HG03175 (cell line): ENCODE measurements around the gene PAM16.

Experiments used
- ATAC-seq: cut with Tn5 transposase; IDR thresholded peaks from one replicate; pipeline ENCODE4 v1.9.1; 2021; ENCODE audit warnings: mild to moderate bottlenecking, moderate library complexity; ENCODE audit not compliant: unreplicated experiment

The PAM16 gene

DNA sequence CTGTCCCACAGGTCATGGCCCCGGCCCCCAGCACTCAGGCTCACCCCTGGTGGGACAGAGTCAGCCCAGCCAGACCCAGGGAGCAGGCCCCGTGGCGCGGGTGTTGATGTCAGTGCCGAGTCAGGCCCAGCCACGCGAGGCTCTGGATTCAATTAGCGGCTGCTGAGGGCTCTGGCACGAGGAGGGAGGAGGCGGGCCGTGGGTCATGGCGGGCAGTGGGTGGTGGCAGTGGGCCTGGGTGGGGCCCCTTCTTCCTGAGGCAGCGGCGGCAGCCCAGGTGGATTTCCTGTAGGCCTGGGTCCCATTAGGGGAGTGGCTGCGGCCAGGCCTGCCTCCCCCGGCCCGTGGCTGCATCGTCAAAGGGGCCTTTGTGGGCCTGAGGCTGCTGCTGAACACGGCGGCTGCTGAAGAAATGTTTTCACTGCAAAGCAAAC is 33.4 kb upstream of the PAM16 start:
- ATAC-seq = no peak

DNA sequence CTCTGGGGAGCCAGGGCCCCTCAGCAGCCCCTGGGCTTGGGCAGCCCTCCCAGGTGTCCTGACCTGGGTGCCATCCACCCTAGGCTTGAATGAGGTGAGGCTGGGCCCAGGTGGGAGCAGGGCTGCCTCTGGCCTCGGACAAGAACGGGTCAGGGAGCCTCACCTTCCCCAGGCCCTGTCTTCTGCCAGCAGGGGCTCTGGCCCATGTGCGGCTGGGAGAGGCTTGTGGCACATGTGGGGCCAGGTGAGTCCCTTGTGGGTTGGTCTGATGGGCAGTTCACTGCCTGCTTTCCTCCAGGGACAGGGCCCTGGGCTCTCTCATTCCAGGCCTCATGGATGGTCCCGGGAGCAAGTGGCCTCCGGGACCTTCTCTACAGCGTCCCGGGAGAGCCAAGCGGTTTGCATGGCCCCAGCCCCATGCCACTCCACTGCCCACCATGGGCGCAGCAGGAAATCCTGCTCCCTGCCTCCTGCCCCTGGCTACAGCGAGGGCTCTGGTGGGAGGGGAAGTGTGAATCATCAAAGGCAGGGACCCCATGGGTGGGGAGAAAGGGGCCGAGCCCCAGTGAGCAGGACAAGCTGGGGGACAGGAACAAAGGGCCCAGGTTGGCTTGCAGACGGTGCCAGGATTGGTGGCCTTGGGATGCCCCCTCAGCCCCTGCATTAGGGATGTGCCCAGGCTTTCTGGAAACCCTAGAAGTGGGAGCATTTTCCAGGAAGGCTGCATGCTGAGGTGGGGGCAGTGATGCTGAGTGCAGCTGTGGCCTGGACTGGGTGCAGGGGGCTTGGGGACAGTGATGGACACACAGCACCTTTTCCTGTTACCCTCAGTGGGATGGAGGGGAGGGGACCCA is 32.7 kb upstream of the PAM16 start:
- ATAC-seq = no peak

DNA sequence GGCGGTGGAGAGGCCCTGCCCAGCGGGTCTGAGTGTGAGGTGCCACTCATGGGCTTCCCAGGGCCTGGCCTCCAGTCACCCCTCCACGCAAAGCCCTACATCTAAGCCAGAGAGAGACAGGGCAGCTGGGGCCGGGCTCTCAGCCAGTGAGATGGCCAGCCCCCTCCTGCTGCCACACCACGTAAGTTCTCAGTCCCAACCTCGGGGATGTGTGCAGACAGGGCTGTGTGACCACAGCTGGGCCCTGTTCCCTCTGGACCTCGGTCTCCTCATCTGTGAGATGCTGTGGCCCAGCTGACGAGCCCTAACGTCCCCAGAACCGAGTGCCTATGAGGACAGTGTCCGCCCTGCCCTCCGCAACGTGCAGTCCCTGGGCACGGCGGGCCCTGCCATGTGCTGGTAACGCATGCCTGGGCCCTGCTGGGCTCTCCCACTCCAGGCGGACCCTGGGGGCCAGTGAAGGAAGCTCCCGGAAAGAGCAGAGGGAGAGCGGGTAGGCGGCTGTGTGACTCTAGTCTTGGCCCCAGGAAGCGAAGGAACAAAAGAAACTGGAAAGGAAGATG is 31.8 kb upstream of the PAM16 start:
- ATAC-seq = no peak

DNA sequence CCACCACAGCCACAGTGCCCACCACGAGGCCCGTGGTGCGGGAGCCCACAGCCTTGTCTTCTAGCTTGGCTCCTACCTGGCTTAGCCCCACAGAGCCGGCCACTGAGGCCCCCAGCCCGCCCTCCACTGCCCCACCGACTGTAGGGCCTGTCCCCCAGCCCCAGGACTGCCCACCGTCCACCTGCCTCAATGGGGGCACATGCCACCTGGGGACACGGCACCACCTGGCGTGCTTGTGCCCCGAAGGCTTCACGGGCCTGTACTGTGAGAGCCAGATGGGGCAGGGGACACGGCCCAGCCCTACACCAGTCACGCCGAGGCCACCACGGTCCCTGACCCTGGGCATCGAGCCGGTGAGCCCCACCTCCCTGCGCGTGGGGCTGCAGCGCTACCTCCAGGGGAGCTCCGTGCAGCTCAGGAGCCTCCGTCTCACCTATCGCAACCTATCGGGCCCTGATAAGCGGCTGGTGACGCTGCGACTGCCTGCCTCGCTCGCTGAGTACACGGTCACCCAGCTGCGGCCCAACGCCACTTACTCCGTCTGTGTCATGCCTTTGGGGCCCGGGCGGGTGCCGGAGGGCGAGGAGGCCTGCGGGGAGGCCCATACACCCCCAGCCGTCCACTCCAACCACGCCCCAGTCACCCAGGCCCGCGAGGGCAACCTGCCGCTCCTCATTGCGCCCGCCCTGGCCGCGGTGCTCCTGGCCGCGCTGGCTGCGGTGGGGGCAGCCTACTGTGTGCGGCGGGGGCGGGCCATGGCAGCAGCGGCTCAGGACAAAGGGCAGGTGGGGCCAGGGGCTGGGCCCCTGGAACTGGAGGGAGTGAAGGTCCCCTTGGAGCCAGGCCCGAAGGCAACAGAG is 31.0 kb upstream of the PAM16 start:
- ATAC-seq = no peak

DNA sequence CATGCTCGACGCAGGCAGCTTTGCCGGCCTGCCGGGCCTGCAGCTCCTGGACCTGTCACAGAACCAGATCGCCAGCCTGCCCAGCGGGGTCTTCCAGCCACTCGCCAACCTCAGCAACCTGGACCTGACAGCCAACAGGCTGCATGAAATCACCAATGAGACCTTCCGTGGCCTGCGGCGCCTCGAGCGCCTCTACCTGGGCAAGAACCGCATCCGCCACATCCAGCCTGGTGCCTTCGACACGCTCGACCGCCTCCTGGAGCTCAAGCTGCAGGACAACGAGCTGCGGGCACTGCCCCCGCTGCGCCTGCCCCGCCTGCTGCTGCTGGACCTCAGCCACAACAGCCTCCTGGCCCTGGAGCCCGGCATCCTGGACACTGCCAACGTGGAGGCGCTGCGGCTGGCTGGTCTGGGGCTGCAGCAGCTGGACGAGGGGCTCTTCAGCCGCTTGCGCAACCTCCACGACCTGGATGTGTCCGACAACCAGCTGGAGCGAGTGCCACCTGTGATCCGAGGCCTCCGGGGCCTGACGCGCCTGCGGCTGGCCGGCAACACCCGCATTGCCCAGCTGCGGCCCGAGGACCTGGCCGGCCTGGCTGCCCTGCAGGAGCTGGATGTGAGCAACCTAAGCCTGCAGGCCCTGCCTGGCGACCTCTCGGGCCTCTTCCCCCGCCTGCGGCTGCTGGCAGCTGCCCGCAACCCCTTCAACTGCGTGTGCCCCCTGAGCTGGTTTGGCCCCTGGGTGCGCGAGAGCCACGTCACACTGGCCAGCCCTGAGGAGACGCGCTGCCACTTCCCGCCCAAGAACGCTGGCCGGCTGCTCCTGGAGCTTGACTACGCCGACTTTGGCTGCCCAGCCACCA is 30.2 kb upstream of the PAM16 start:
- ATAC-seq = no peak

DNA sequence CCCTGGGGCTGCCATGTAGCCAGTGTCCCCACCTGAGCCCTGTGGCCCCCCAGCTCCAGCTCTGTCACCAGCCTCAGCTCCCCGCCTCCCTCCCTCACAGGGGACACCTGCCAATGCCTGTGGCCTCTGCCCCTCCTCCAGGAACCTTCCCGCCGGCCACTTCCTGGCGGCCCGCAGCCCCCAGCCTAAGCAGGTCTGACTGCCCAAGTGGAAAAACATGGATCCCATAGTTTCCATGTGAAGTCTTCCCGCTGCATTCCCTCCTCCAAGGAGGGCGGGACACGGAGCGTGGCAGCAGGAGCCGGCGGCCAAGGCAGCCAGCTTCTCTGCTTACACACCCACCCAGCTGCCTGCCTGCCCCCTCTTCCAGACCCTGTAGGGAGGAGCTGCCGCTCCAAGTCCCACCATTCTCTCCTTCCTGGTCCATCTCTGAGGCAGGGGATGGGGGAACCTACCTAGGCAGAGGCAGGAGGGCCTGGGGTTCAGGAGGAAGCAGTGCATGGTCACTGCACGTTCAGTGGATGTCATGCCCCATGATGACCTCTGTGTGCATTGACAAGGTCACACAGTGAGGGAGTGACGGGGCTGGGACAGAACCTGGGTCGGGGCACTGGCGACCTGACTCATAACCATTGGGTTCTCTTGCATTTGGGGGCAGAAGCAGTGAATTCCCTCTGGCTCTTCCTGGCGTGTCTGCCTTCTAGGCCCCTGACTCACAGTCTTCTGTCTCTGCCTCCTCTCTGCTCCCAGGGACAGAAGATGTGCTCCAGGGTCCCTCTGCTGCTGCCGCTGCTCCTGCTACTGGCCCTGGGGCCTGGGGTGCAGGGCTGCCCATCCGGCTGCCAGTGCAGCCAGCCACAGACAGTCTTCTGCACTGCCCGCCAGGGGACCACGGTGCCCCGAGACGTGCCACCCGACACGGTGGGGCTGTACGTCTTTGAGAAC is 29.3 kb upstream of the PAM16 start:
- no peak for ATAC-seq

DNA sequence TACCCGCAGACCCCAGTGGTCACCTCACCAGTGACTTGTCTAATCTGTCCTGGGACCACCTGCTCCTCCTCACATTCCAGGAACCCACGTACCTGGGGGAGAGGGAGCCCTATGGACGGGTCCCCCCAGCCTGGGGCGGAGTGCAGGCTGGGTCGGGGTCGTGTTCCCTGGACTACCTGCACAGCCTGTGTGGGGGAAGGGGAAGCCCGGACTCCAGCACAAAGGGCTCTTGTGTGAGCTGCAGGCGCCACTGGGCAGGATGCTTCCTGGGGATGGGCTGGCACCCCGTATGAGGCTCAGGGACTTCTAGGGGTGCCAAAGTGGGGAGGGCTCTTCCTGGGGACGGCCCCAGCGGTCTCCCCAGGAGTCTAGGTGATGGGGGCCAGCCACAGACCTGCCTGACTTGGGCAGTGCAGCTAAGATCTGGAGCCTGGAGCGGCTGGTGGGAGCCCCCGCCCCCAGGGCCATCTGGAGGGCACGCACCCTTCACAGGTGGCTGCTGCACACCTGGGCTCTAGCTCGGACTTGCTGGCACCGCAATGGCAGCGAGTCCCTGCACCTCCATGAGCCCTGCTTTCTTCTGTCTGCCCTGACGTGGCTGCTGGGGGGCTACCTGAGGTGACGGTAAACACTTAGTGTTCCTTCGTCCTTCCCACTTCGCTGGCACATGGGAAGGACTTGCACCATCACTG is 28.0 kb upstream of the PAM16 start:
- no peak for ATAC-seq

DNA sequence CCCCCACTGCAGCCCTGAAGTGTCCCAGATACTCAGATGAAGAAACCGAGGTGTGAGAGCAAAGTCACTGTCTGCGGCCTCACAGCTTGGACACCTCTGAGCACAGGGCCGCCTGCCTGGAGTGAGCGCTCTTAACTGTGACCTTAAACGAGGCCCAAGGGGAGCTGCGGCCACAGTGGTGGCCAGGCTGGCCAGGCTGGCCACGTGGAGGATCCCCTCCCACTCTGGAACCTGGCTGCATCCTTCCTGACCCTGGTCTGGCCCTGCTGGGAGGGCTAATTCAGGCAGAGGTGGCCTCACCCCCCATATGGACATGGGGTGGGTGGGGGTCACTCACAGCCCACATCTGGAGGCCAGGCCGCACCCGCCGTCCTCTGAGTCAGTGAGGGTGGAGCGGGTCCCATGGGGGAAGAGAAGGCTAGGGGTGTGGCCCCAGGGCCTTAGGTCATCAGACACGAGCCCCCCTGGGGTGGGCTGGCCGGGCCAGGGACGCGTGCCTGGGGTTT is 27.1 kb upstream of the PAM16 start:
- ATAC-seq = no peak

DNA sequence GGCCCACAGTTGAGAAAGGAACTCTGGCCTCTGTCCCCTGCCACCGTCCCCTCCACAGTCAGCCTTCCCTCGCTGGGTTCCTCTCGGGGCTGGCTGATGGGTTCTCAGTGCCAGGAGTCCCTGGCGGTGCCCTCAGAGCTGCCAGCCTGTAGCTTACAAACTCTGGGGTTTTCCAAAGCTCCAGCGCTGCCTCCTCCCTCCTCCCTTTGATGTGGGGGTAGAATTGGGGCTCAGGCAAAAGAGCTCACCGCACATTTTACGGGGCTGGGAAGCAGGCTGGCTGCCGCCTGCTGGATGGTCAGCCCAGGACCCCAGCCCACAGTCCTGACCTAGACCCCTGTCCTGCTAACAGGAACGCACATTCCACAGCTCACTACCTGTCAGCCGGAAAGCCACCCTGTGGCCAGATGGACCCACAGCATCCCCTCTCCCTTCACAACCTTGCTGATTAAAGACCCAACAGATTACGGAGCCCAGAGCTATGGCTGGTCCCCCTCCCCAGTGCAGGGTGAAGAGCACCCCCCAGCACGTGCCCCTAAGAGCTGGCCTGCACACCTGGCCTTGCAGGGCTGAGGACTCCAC is 26.5 kb upstream of the PAM16 start:
- no peak for ATAC-seq

DNA sequence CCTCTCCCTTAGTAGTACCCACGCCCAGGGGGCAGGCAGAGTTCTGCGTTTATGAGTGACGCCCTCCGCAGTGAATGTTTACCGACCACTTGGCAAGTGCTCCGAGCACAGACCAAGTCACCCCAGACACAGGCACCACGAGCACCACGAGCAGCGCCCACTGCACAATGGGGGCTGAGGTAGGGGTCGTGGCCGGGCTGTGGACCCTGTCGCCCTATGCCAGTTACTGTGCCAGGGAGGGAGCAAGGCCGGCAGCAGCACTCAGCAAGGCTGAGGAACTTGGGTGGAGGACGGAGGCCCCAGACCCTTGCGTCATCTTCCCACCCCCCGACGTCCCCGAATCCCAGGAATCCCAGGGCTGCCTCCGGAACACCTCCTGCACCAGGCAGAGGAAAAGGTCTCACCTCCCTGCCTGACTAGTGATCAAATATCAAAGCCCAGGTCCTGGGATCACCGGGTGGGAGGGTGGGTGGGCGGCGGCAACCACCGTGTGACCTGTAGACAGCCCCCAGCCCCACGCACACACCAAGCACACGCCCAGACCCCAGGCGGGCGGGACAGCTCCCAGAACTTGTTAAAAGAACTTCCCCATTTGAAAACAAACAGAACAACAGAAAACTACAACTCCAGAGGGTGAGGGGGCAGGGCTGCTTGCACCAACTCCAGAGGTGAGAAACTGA is 25.9 kb upstream of the PAM16 start:
- ATAC-seq = no peak

DNA sequence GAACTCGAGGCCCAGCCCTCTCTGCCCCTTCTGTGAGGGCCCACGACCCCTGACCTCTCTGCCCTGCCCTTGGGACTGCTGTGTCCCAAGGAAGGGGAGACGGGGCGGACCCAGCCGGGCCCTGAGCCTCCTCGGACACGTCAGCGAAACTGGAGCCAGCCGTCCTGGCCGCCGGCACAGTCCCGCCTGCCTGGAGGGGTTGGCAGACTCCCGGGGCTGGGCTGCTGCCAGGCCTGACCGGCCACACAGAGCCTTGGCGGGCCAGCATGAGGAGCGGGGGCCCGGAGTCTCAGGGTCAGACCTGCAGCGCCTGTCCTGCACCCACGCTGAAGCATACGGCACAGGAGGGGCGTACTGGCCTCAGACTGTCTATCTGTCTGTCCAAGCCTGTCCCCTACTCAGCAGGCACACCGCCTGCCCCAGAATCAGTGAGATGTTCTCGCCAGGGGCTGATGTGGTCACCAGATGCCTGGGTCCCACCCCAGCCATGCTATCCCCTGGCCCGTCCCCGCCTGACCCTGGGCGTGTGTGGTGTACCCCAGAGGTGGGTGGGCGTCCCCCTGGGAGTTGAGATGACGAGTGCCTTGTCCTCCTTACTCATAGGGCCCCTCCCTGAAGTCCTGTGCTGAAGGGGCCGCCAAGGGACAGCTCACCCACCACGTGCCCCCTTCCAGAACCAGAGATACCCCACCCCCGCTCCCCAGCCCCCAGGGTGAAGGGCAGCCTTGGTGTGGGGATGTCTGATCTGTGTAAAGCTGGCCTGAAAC is 25.2 kb upstream of the PAM16 start:
- no peak for ATAC-seq

DNA sequence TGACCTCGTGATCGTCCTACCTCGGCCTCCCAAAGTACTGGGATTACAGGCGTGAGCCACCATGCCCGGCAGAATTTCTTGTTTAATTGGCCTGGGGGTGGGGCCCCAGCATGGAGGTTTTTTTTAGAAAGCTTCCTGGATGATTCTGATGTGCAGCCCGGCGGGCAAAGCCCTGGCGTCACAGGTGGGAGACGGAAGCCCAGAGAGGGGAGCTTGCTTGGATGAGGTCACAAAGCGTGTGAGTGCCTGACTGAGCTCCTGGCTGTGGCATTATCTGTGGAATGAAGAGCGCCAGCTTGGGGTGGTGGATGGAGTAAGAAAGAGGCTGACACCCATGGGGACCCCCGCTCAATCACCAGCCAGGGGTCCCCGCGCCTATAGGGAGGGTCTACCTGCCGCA is 24.6 kb upstream of the PAM16 start:
- no peak for ATAC-seq

DNA sequence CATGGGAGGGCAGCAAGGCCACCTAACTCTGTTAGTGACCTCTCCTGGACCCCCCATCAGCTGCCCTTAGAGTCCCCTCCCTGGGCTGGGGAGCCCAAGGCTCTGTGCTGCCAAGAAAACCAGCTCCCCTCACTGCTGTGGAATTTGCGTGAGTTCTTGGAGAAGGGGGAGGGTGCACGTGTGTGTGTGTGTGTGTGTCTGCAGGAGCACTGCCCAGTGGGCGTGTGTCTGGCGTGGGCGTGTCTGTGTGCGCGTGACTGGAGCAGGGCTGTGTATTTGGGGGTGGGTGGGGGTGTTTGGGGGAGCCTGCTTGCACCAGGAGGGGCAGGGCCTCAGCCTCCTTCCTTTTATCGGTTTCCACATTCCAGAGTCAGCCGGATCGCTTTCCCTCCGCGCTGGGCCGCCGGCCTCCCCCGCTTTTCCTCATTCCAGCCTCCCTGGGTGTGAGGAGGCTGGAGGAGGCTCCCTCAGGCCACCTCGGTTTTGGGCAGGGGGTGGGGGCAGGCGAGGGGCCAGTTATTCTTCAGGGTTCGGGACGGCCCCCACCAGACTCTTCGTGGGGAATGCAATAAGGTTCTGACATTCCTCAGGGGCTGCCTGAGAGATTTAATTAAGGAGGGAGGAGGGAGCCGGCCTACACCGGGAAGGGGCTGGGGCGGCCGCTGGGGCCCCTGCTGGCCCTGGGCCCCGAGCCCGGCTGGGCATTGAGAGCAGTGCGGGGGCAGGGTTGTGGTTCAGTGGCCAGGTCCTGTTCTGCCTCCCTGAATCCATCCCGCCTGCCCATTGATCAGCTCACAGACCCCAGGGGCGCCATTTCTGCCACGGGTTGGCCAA is 23.0 kb upstream of the PAM16 start:
- no peak for ATAC-seq

DNA sequence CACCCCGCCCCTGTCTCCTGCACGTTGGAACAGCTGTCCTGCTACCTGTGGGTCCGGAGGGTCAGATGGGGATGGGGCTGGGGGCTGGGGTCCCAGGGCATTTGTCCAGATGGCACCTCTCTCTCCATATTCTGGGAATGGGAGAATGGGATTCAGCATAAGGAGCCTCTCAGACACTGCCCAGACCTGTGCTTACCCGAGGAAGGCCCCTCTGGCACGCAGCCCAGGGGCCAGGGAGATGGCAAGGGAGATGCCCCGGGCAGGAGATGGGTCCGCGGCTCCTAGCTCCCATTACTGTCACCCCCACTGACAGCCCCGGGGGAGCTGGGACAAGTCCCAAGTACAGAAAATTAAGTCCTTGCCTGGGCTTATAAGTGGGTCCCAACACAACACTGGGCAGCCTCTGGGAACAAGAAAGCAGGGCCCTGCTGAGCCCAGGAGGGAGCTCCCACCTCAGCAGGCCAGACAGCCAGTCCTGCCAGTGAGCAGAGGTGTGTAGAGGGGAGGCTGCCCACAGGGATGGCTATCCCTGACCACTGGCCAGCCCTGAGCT is 22.3 kb upstream of the PAM16 start:
- ATAC-seq = no peak

DNA sequence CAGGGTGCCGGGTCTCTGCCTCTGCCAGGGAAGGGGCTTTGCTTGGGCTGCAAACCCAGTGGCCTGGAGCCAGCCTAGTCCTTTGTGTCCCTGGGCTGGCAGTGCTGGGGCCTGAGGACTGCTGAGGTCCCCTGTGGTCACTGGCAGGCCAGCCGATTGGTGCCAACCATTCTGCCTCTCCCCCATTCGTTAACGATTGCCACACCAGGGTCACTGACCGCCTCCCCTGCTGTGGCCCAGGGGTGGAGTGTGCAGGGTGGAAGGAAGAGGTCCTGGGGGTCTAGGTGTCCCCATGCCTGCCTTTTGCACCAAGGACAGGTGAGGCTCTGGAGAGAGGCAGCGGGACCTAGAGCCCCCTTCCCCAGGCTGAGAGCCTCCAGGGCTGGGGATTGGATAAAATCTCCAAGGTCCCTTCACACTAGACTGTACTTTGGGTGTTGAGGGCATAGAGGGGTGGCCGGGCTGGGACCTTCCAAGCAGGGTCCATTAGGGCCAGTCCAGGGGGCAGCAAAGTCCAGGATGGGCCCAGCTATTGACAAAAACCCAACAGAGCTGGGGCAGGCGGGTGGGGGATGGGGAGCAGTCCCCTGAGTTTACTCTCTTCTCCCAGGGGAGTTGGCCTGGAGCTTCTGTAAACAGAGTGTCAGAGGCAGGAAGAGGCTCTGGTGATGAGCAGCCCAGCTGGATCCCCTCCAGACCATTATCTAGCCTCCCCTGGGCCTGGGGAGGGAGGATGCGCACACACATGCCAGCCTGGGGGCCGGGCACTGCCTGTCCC is 21.6 kb upstream of the PAM16 start:
- no peak for ATAC-seq
